ENCODE measurements around the gene ANKRD39. TPM values are rescaled to one million over a fixed set of nuclear protein-coding genes. Genes with fewer than 3 reads are reported as not detected.

Gene ANKRD39
- total and polyA plus RNA-seq, 10 of the 15 experiments (the other 5 are each of a cell fraction or from before 2014, with no cell fraction given) = 7.4 to 36.2 (median 23.7) TPM

GRCh38 chr2:96874198-96874831 lies 16.5 kb upstream of the ANKRD39 start (continued):
- TF ChIP-seq KDM1A (IDR thresholded peaks at IDR 0.05; ENCODE audit: borderline replicate concordance) (no peak), IRF3 (IDR thresholded peaks at IDR 0.05) (no peak), IRF5 (IDR thresholded peaks at IDR 0.05; ENCODE audit: borderline replicate concordance) (no peak), STAT3 (IDR thresholded peaks at IDR 0.05; ENCODE audit: low read depth, low read length) (no peak), RAD51 (IDR thresholded peaks at IDR 0.05) (peak; percentile 68; the same call in 1 of the 2 replicates), RUNX3 (IDR thresholded peaks at IDR 0.05; ENCODE audit: low read length) (no peak), PBX3 (IDR thresholded peaks at IDR 0.05; ENCODE audit: insufficient replicate concordance, low read depth, low read length) (peak; percentile 57), ZBED1 (IDR thresholded peaks at IDR 0.05; ENCODE audit: borderline replicate concordance) (no peak), BHLHE40 (IDR thresholded peaks at IDR 0.05; ENCODE audit: borderline replicate concordance in 1 of 2, low read depth in 2 of 2, low read length in 1 of 2) (peak; percentile 40 to 71; a peak in 2 of 4 replicates), CHD2 (IDR thresholded peaks at IDR 0.05; ENCODE audit: borderline replicate concordance, low read depth, low read length) (0 out of 2 replicates have a peak, but pooled peaks have one; percentile 18), ATF2 (IDR thresholded peaks at IDR 0.05; ENCODE audit: low read length) (no peak), ZNF622 (IDR thresholded peaks at IDR 0.05) (no peak), SPI1 (IDR thresholded peaks at IDR 0.05; ENCODE audit: borderline replicate concordance, insufficient read depth, low read depth, low read length) (peak; percentile 72), WRNIP1 (IDR thresholded peaks at IDR 0.05; ENCODE audit: borderline replicate concordance, low read depth, low read length) (no peak), ZBTB40 (IDR thresholded peaks at IDR 0.05; ENCODE audit: borderline replicate concordance) (no peak), EGR1 (IDR thresholded peaks at IDR 0.05; ENCODE audit: borderline replicate concordance in 1 of 2, low read depth in 2 of 2, low read length in 2 of 2) (no peak), E2F4 (IDR thresholded peaks at IDR 0.05; ENCODE audit: low read depth, low read length) (no peak), ZNF384 (IDR thresholded peaks at IDR 0.05; ENCODE audit: borderline replicate concordance, low read depth, low read length) (no peak), SMAD5 (IDR thresholded peaks at IDR 0.05; ENCODE audit: low read depth) (no peak)

Data from GM12878 (cell line).